ENCODE measurements around the gene GAPVD1. TPM values are rescaled to one million over a fixed set of nuclear protein-coding genes. Genes with fewer than 3 reads are reported as not detected.

GAPVD1 gene
- total and polyA plus RNA-seq, 2 of the 13 experiments (the other 11 are each of a cell fraction or from before 2014, with no cell fraction given) = 11.1 to 33.2 TPM

DNA sequence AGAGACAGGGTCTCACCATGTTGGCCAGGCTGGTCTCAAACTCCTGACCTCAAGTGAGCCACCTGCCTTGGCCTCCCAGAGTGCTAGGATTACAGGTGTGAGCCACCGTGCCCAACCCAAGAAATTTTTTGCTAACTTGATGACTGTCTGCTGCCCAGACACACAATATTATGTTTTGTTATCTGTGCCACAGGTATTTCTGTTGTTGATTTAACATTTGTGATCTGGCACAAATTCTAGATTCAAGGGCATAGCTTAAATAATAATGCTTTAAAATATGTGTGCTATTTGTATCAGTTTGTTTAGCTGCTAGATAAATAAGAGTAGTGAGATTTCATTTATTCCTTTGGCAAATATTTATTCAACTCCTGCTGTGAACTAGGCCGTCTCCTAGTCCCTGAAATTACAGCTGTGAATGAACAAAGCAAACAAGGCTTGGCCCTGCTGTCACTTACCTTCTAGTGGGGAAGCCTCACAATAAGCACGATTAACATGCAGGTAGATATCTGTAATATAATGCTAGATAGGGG is 35.3 kb downstream of the GAPVD1 start (continued):
- no peak for TF ChIP-seq ZNF296 (CRISPR knock-in tag; conservative IDR thresholded peaks at IDR 0.05)
- TF ChIP-seq, protein P1, sequence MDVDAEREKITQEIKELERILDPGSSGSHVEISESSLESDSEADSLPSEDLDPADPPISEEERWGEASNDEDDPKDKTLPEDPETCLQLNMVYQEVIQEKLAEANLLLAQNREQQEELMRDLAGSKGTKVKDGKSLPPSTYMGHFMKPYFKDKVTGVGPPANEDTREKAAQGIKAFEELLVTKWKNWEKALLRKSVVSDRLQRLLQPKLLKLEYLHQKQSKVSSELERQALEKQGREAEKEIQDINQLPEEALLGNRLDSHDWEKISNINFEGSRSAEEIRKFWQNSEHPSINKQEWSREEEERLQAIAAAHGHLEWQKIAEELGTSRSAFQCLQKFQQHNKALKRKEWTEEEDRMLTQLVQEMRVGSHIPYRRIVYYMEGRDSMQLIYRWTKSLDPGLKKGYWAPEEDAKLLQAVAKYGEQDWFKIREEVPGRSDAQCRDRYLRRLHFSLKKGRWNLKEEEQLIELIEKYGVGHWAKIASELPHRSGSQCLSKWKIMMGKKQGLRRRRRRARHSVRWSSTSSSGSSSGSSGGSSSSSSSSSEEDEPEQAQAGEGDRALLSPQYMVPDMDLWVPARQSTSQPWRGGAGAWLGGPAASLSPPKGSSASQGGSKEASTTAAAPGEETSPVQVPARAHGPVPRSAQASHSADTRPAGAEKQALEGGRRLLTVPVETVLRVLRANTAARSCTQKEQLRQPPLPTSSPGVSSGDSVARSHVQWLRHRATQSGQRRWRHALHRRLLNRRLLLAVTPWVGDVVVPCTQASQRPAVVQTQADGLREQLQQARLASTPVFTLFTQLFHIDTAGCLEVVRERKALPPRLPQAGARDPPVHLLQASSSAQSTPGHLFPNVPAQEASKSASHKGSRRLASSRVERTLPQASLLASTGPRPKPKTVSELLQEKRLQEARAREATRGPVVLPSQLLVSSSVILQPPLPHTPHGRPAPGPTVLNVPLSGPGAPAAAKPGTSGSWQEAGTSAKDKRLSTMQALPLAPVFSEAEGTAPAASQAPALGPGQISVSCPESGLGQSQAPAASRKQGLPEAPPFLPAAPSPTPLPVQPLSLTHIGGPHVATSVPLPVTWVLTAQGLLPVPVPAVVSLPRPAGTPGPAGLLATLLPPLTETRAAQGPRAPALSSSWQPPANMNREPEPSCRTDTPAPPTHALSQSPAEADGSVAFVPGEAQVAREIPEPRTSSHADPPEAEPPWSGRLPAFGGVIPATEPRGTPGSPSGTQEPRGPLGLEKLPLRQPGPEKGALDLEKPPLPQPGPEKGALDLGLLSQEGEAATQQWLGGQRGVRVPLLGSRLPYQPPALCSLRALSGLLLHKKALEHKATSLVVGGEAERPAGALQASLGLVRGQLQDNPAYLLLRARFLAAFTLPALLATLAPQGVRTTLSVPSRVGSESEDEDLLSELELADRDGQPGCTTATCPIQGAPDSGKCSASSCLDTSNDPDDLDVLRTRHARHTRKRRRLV (CRISPR knock-in tag; IDR thresholded peaks at IDR 0.05) = no peak
- TF ChIP-seq SMARCC2 (IDR thresholded peaks at IDR 0.05) = no peak
- TF ChIP-seq, protein P2, sequence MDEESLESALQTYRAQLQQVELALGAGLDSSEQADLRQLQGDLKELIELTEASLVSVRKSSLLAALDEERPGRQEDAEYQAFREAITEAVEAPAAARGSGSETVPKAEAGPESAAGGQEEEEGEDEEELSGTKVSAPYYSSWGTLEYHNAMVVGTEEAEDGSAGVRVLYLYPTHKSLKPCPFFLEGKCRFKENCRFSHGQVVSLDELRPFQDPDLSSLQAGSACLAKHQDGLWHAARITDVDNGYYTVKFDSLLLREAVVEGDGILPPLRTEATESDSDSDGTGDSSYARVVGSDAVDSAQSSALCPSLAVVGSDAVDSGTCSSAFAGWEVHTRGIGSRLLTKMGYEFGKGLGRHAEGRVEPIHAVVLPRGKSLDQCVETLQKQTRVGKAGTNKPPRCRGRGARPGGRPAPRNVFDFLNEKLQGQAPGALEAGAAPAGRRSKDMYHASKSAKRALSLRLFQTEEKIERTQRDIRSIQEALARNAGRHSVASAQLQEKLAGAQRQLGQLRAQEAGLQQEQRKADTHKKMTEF (CRISPR knock-in tag; IDR thresholded peaks at IDR 0.05) = peak; percentile 88
- no peak for TF ChIP-seq SP140L (CRISPR knock-in tag; IDR thresholded peaks at IDR 0.05; ENCODE audit: borderline replicate concordance)
- TF ChIP-seq ZNF709 (CRISPR knock-in tag; IDR thresholded peaks at IDR 0.05) = no peak
- no peak for TF ChIP-seq SRY (CRISPR knock-in tag; IDR thresholded peaks at IDR 0.05)
- TF ChIP-seq MLLT10 (CRISPR knock-in tag; IDR thresholded peaks at IDR 0.05) = no peak
- TF ChIP-seq, protein P3, sequence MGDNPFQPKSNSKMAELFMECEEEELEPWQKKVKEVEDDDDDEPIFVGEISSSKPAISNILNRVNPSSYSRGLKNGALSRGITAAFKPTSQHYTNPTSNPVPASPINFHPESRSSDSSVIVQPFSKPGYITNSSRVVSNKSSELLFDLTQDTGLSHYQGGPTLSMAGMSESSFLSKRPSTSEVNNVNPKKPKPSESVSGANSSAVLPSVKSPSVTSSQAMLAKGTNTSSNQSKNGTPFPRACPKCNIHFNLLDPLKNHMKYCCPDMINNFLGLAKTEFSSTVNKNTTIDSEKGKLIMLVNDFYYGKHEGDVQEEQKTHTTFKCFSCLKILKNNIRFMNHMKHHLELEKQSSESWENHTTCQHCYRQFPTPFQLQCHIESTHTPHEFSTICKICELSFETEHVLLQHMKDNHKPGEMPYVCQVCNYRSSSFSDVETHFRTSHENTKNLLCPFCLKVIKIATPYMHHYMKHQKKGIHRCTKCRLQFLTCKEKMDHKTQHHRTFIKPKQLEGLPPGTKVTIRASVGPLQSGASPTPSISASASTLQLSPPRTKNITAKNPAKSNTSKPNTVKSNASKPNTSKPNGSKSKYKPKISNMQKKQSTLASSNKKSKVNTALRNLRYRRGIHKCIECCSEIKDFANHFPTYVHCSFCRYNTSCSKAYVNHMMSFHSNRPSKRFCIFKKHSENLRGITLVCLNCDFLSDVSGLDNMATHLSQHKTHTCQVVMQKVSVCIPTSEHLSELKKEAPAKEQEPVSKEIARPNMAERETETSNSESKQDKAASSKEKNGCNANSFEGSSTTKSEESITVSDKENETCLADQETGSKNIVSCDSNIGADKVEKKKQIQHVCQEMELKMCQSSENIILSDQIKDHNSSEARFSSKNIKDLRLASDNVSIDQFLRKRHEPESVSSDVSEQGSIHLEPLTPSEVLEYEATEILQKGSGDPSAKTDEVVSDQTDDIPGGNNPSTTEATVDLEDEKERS (CRISPR knock-in tag; IDR thresholded peaks at IDR 0.05) = 0 out of 2 replicates have a peak, but pooled peaks have one; percentile 34
- TF ChIP-seq KLF13 (CRISPR knock-in tag; IDR thresholded peaks at IDR 0.05) = no peak
- TF ChIP-seq NR2F6 (IDR thresholded peaks at IDR 0.05) = peak; percentile 76
- TF ChIP-seq NR2F6 (CRISPR knock-in tag; IDR thresholded peaks at IDR 0.05) = peak; percentile 76
- TF ChIP-seq ZNF484 (CRISPR knock-in tag; IDR thresholded peaks at IDR 0.05; ENCODE audit: borderline replicate concordance, low read depth) = no peak
- 0 out of 2 replicates have a peak, but pooled peaks have one; percentile 32 for TF ChIP-seq FOXP1 (IDR thresholded peaks at IDR 0.05)
- peak; percentile 86 for TF ChIP-seq FOXP1 (CRISPR knock-in tag; IDR thresholded peaks at IDR 0.05)
- TF ChIP-seq MYNN (CRISPR knock-in tag; IDR thresholded peaks at IDR 0.05; ENCODE audit: low read depth) = no peak
- TF ChIP-seq, protein P4, sequence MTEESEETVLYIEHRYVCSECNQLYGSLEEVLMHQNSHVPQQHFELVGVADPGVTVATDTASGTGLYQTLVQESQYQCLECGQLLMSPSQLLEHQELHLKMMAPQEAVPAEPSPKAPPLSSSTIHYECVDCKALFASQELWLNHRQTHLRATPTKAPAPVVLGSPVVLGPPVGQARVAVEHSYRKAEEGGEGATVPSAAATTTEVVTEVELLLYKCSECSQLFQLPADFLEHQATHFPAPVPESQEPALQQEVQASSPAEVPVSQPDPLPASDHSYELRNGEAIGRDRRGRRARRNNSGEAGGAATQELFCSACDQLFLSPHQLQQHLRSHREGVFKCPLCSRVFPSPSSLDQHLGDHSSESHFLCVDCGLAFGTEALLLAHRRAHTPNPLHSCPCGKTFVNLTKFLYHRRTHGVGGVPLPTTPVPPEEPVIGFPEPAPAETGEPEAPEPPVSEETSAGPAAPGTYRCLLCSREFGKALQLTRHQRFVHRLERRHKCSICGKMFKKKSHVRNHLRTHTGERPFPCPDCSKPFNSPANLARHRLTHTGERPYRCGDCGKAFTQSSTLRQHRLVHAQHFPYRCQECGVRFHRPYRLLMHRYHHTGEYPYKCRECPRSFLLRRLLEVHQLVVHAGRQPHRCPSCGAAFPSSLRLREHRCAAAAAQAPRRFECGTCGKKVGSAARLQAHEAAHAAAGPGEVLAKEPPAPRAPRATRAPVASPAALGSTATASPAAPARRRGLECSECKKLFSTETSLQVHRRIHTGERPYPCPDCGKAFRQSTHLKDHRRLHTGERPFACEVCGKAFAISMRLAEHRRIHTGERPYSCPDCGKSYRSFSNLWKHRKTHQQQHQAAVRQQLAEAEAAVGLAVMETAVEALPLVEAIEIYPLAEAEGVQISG (CRISPR knock-in tag; IDR thresholded peaks at IDR 0.05) = no peak
- peak; percentile 80; the same call in 1 of the 2 replicates for TF ChIP-seq MBD4 (IDR thresholded peaks at IDR 0.05; ENCODE audit: borderline replicate concordance, low read length)
